SK-N-SH treated with all-trans-retinoic acid at 6 μM for 48 hours (cell line): ENCODE results near the gene ERC1.

Experiments used
- ARNTL ChIP-seq: fragments of 450-650 bp; formaldehyde crosslinking; IDR thresholded peaks from 2 replicates; pipeline ENCODE4 v1.5.0; 2020; ENCODE audit warnings: low read depth, mild to moderate bottlenecking, moderate library complexity, borderline replicate concordance
- GLIS3 ChIP-seq: fragments of 250-450 bp; sonication (Bioruptor Pico); IDR thresholded peaks from 2 replicates; pipeline ENCODE4 v1.5.0; 2020; ENCODE audit warnings: mild to moderate bottlenecking, moderate library complexity
- OSR1 ChIP-seq: fragments of 250-450 bp; sonication (Bioruptor Pico); IDR thresholded peaks from 2 replicates; pipeline ENCODE4 v1.8.0; 2022; ENCODE audit warnings: moderate library complexity, mild to moderate bottlenecking, inconsistent platforms
- PATZ1 ChIP-seq: fragments of 250-450 bp; sonication (Bioruptor Pico); IDR thresholded peaks from 2 replicates; pipeline ENCODE4 v1.8.0; 2020; ENCODE audit warnings: mild to moderate bottlenecking, moderate library complexity, borderline replicate concordance
- RARB ChIP-seq: fragments of 250-450 bp; sonication (Bioruptor Pico); IDR thresholded peaks from 2 replicates; pipeline ENCODE4 v1.8.0; 2021; ENCODE audit warnings: mild to moderate bottlenecking, moderate library complexity
- ZC3H10 ChIP-seq: fragments of 250-450 bp; sonication (Bioruptor Pico); IDR thresholded peaks from 2 replicates; pipeline ENCODE4 v1.5.1; 2021; ENCODE audit warnings: mild to moderate bottlenecking, moderate library complexity
- ZFP30 ChIP-seq: fragments of 450-650 bp; formaldehyde crosslinking; IDR thresholded peaks from 2 replicates; pipeline ENCODE4 v1.5.0; 2022; ENCODE audit warnings: mild to moderate bottlenecking, moderate library complexity
- ZNF565 ChIP-seq: fragments of 450-650 bp; formaldehyde crosslinking; conservative IDR thresholded peaks from 2 replicates; pipeline ENCODE4 v1.5.0; 2020; ENCODE audit warnings: low read depth, mild to moderate bottlenecking, moderate library complexity
- ZNF70 ChIP-seq: fragments of 450-650 bp; formaldehyde crosslinking; IDR thresholded peaks from 2 replicates; pipeline ENCODE4 v1.5.0; 2020; ENCODE audit warnings: mild to moderate bottlenecking, moderate library complexity
- ZNF8 ChIP-seq: fragments of 450-650 bp; formaldehyde crosslinking; IDR thresholded peaks from 2 replicates; pipeline ENCODE4 v1.5.0; 2020; ENCODE audit warnings: mild to moderate bottlenecking, moderate library complexity
- TF ChIP-seq, protein P1 (sequence below): fragments of 250-450 bp; sonication (Bioruptor Pico); IDR thresholded peaks from 2 replicates; pipeline ENCODE4 v1.5.0; 2020; ENCODE audit warnings: mild to moderate bottlenecking, moderate library complexity
- TF ChIP-seq, protein P2 (sequence below): fragments of 250-450 bp; sonication (Bioruptor Pico); IDR thresholded peaks from 2 replicates; pipeline ENCODE4 v1.5.1; 2020; ENCODE audit warnings: low read depth, mild to moderate bottlenecking, moderate library complexity
- TF ChIP-seq, protein P3 (sequence below): fragments of 250-450 bp; sonication (Bioruptor Pico); IDR thresholded peaks from 2 replicates; pipeline ENCODE4 v1.5.1; 2021; ENCODE audit warnings: mild to moderate bottlenecking, moderate library complexity

DNA sequence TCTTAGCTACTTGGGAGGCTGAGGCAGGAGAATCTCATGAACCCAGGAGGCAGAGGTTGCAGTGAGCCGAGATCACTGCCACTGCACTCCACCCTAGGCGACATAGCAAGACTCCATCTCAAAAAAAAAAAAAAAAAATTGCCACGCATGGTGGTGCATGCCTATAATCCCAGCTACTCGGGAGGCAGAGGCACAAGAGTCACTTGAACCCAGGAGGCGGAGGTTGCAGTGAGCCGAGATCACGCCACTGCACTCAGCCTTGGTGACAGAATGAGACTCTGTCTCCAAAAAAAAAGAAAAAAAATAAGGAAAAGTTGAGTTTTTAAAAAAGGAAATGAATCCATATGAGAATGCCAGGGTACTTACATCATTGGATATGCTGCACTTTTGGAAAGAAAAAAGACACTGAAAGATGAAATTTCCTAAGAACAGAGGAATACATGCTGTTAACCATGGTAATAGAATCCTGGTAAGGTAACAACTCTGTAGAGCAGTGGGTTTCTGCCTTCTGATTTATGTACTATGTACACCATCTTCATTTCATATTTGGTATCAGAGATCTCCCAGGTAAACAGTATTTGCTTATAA is 222.7 kb downstream of the ERC1 start:
- TF ChIP-seq PATZ1 (CRISPR knock-in tag) (no peak), GLIS3 (CRISPR knock-in tag) (no peak), ZFP30 (no peak), OSR1 (CRISPR knock-in tag) (no peak), RARB (CRISPR knock-in tag) (no peak), ARNTL (CRISPR knock-in tag) (no peak), ZNF70 (CRISPR knock-in tag) (no peak), ZNF565 (CRISPR knock-in tag) (no peak), ZC3H10 (CRISPR knock-in tag) (no peak), ZNF8 (CRISPR knock-in tag) (no peak)
- TF ChIP-seq, protein P1, sequence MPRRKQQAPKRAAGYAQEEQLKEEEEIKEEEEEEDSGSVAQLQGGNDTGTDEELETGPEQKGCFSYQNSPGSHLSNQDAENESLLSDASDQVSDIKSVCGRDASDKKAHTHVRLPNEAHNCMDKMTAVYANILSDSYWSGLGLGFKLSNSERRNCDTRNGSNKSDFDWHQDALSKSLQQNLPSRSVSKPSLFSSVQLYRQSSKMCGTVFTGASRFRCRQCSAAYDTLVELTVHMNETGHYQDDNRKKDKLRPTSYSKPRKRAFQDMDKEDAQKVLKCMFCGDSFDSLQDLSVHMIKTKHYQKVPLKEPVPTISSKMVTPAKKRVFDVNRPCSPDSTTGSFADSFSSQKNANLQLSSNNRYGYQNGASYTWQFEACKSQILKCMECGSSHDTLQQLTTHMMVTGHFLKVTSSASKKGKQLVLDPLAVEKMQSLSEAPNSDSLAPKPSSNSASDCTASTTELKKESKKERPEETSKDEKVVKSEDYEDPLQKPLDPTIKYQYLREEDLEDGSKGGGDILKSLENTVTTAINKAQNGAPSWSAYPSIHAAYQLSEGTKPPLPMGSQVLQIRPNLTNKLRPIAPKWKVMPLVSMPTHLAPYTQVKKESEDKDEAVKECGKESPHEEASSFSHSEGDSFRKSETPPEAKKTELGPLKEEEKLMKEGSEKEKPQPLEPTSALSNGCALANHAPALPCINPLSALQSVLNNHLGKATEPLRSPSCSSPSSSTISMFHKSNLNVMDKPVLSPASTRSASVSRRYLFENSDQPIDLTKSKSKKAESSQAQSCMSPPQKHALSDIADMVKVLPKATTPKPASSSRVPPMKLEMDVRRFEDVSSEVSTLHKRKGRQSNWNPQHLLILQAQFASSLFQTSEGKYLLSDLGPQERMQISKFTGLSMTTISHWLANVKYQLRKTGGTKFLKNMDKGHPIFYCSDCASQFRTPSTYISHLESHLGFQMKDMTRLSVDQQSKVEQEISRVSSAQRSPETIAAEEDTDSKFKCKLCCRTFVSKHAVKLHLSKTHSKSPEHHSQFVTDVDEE (CRISPR knock-in tag) = no peak
- TF ChIP-seq, protein P2, sequence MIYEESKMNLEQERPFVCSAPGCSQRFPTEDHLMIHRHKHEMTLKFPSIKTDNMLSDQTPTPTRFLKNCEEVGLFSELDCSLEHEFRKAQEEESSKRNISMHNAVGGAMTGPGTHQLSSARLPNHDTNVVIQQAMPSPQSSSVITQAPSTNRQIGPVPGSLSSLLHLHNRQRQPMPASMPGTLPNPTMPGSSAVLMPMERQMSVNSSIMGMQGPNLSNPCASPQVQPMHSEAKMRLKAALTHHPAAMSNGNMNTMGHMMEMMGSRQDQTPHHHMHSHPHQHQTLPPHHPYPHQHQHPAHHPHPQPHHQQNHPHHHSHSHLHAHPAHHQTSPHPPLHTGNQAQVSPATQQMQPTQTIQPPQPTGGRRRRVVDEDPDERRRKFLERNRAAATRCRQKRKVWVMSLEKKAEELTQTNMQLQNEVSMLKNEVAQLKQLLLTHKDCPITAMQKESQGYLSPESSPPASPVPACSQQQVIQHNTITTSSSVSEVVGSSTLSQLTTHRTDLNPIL = no peak
- TF ChIP-seq, protein P3, sequence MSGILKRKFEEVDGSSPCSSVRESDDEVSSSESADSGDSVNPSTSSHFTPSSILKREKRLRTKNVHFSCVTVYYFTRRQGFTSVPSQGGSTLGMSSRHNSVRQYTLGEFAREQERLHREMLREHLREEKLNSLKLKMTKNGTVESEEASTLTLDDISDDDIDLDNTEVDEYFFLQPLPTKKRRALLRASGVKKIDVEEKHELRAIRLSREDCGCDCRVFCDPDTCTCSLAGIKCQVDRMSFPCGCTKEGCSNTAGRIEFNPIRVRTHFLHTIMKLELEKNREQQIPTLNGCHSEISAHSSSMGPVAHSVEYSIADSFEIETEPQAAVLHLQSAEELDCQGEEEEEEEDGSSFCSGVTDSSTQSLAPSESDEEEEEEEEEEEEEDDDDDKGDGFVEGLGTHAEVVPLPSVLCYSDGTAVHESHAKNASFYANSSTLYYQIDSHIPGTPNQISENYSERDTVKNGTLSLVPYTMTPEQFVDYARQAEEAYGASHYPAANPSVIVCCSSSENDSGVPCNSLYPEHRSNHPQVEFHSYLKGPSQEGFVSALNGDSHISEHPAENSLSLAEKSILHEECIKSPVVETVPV (CRISPR knock-in tag) = no peak
